Hindlimb muscle (tissue), 1 donor: Measurements from ENCODE around the gene CRNKL1. TPM values are rescaled to one million over a fixed set of nuclear protein-coding genes. Genes with fewer than 3 reads are reported as not detected.
A peak's percentile ranks its signal among the peaks of the same experiment; 100 is the strongest.

Experiments
- DNase-seq: peaks from one replicate; pipeline ENCODE4 v3.0.0-alpha.2; 2013
- polyA plus RNA-seq: library from polyadenylated mRNA; unstranded; fragments of 120-200 nt; gene quantifications from one replicate; pipeline ENCODE4 v1.2.1, GENCODE V29; 2013; ENCODE audit not compliant: insufficient read length

Gene CRNKL1
- polyA plus RNA-seq, 1 donor, result 24.2 TPM

GRCh38 chr20:20060234-20060998 is 8.2 kb upstream of the CRNKL1 start:
- DNase-seq, result no peak

GRCh38 chr20:20051767-20052073 is 546 bp downstream of the CRNKL1 start:
- DNase-seq, result no peak

- no peak for DNase-seq
Measured at GRCh38 chr20:20039752-20040387, 12.4 kb downstream of the CRNKL1 start.

GRCh38 chr20:20038586-20038985 is 13.7 kb downstream of the CRNKL1 start:
- DNase-seq, result no peak

GRCh38 chr20:20037960-20038359 is 14.3 kb downstream of the CRNKL1 start:
- no peak for DNase-seq

GRCh38 chr20:20036756-20037155 is 15.5 kb downstream of the CRNKL1 start:
- no peak for DNase-seq

GRCh38 chr20:20034486-20034885 is 17.8 kb downstream of the CRNKL1 start:
- no peak for DNase-seq

- DNase-seq, result no peak
Measured at GRCh38 chr20:20031790-20032189, 20.5 kb downstream of the CRNKL1 start.

- DNase-seq, result no peak
Measured at GRCh38 chr20:20027284-20027683, 25.0 kb downstream of the CRNKL1 start.

- DNase-seq, result no peak
Measured at GRCh38 chr20:20024942-20025341, 27.3 kb downstream of the CRNKL1 start.

- no peak for DNase-seq
Measured at GRCh38 chr20:20023395-20023794, 28.9 kb downstream of the CRNKL1 start.

GRCh38 chr20:20022498-20022897 is 29.8 kb downstream of the CRNKL1 start:
- no peak for DNase-seq

- no peak for DNase-seq
Measured at GRCh38 chr20:20021835-20022234, 30.4 kb downstream of the CRNKL1 start.

- DNase-seq, result no peak
Measured at GRCh38 chr20:20020908-20021307, 31.4 kb downstream of the CRNKL1 start.

GRCh38 chr20:20019123-20019522 is 33.1 kb downstream of the CRNKL1 start:
- no peak for DNase-seq

GRCh38 chr20:20018366-20018765 is 33.9 kb downstream of the CRNKL1 start:
- DNase-seq, result no peak

GRCh38 chr20:20017844-20018185 is 34.5 kb downstream of the CRNKL1 start:
- no peak for DNase-seq

GRCh38 chr20:20017001-20017843 is 35.0 kb downstream of the CRNKL1 start, which contains the start of gene NAA20:
NAA20 (plus strand) TSS chr20:20017362; CDS start chr20:20017397, 35 bp downstream.
- DNase-seq, result peak; percentile 92

- DNase-seq, result no peak
Measured at GRCh38 chr20:20014659-20015058, 37.6 kb downstream of the CRNKL1 start.

GRCh38 chr20:20012541-20012940 is 39.7 kb downstream of the CRNKL1 start:
- DNase-seq, result no peak

- no peak for DNase-seq
Measured at GRCh38 chr20:20010639-20011500, 41.4 kb downstream of the CRNKL1 start.

- DNase-seq, result no peak
Measured at GRCh38 chr20:20009784-20010253, 42.4 kb downstream of the CRNKL1 start.
